Measurements from ENCODE around the gene HAND1.

HAND1 gene

DNA sequence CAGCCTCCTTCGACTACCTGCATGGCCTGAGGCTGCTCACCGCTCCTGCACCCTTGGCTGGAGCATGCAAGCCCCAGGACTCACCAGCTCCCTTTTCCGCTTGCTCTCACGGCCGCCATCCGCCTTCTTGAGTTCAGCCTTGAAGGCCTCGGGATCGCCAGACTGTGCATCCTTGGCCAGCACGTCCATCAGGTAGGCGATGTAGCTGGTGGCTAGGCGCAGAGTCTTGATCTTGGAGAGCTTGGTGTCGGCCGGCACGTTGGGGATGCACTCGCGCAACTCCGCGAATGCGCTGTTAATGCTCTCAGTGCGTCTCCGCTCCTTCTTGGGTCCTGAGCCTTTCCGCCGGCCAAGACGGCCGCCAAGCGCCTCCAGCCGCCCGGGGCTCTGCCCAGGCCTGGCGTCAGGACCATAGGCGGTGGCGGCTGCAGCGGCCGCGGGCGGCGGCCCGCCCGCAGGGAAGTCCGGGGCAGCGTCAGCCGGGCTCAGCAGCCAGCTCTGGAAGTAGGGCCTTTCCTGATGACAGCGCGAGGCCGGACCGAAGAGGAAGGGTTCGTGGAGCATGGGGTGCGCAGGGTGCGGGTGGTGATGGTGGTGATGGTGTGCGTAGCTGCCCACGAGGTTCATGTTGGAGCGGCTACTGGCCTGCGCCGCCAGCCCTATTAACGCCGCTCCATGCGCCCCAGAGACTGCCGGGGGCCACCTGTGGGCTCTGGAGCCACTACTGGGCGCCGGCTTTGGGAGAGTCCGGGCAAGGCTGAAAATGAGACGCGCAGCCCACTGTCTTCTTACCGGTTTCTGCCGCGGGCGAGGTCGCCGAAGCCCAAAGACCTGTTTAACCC, 424 bp downstream of the HAND1 start:
- DNase-seq = no peak

DNA sequence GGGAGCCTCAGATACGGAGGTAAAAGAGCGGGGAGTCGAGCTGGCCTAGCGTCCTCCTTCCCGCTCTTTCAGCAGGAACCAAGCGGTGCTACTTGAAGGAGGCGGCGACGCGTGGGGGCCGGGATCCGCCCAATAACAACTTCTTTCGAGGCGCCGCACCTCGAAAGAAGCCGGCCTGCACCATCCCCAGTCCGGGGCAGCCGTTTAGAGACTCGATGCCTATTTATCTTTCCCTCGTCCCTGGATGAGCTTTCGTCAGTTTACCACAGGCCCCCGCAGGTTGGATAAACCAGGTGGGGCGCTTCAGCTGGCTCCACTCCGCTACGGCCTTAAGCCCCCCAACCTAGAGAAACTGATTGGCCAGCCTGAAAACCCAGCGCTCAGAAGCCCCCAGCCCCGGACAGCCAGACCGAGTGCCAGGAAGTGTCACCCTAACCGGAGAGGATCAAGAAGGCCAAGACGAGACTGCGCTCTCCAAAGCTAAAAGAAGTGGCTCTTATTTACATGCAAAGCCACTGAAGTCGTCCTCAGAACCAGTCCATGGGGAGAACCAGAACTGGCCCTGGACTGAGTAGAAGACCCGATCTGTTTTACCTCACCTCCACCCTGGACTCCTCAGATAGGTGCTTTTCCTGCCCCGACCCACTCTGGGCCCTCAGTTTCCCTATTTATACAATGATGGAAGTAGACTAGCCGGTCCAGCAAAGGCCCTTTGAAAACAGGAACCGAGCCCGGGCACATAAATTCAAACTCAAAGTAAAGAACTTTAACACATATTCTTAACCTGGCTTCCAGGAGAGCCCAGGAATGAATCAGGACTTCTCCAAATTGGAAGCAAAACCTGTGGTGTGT, 1.4 kb downstream of the HAND1 start:
- no peak for DNase-seq

DNA sequence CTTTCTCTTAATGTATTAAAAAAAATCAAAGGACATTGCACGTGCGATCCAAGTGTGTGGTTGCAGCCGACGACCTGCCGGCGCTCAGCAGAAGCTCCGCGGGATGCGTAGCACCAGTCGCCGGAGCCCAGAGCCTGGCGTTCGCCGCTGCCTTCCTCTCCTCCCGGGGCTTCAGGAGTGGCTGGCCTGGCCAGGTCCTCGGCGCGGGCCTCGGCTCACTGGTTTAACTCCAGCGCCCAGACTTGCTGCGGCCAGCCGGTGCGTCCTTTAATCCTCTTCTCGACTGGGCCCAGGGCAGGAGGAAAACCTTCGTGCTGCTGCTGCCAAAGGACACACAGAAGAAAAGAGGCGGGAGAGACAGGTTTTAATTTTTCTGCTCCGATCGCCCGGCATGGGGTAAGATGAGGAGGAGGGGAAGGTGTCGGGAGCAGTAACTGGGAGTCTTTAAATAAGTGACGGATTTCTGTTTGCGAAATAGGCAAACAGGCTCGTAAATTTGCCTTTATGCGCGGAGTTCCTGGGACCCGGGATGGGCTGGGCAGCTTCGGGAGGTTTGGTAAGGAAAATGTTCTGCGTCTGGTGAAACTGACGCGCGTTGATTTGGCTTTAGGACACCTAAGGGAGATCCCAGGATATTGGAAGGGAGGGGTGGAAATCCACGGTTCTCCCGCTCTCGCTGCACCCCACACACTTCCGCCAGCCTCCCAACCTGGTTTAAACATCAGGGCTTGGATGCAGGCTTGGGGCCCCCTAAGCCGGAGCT, 2.3 kb downstream of the HAND1 start:
- DNase-seq = no peak

DNA sequence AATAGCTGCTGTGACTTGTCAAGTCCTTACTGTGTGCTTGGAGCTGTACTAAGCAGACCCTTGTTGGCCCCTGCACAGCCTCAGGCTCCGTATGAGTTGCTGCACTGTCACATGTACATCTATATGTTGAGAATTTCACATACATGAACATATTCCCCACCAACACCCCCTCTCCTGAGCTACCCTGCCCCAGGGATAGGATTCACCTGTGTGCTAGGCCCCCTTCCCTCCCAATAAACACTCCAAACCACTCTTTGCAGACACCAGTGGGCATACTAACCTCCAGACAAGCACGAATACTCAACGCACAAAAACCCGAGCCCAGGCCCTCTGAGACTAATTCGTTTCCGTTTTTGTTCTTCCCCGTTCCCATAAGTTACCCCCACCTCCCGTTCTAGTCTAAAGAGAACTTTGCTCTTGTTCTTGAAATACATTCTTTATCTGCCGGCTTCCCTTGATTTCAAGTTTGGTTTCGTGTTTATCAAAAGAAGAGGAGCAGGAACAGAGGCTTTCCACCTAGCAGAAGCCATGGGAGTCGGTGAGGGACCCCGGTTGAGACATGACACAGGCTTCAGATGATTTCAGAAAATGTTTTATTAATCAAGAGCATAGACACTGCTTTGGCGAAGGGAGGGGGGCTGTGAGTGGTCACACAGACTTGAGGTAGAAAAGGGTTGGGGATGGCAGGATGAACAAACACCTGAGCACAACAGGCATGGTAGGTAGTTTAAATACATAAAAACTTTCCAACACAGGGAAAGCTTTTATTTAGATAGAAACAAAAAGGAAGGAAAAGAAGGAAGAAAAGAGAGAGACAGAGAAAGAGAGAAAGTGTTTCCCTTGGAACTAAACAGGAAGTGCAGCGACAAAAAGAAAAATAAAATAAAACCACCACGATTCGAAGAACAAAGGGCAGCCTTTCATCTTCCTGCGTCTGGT, 3.4 kb downstream of the HAND1 start:
- DNase-seq = no peak

DNA sequence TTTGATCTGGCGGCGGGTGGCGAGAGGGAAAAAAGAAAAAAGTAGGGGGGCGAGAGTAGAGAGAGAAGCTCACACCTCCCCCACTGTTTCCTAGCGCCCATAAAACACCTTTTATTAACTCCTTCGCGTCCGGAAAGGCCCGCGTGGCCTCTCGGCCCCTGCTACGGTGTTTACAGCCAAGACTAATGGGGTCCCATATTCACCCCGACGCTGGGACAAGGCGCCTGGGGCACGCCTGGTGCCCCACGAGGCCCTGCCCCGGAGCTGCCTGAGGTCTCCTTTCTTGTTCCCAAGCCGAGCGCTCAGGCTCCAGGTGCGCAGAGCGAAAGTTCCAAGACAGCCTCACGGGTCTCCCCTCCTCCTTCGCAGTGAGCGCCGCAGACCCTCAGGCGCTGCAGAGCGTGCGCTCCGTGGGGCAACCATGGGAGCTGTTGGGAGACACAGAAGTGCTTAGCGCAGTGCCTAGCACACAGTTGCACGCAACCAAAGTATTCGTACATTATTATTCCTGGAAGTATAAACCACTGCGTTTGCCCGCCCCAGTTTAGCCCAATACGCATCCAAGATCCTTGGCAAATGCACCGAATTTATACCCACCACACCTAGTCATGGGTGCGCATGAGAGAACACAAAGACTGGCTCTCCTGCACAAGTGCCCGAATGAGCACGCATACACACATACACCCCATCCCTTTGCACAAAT, 4.3 kb downstream of the HAND1 start:
- no peak for DNase-seq

DNA sequence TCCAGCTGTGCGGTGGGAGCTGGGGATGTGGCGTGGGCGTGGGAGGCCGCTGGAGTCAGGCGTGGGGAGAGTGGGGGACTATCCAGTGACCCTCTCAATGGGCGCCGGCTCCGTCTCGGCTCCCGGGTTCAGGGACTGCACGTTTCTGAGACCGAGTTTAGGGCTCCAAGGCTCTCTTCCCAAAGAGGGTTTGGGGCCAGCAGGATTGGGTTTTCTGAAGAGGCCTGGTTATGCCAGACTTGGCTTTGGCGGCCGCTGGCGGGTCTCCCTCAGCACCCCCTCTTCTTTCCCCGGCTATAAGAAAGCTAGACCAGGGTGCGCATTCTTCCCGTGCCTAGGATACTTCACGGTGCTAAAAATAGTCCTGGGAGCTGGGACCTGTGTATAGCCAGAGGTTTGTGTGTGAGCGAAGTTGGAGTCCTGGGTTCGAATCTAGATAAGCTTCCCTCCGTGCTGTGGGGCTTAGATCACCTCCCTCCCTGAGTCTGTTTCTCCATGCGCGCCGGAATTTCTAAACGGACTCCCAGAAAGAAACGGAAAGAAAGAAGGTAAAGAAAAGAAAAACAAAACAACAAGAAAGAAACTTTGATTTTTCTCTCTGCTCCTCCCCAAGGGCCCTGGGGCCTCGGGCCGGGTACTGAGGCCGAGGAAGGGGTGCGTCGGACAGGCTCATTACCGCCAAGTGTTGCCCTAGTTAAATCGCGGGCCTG, 5.0 kb downstream of the HAND1 start:
- DNase-seq = no peak

DNA sequence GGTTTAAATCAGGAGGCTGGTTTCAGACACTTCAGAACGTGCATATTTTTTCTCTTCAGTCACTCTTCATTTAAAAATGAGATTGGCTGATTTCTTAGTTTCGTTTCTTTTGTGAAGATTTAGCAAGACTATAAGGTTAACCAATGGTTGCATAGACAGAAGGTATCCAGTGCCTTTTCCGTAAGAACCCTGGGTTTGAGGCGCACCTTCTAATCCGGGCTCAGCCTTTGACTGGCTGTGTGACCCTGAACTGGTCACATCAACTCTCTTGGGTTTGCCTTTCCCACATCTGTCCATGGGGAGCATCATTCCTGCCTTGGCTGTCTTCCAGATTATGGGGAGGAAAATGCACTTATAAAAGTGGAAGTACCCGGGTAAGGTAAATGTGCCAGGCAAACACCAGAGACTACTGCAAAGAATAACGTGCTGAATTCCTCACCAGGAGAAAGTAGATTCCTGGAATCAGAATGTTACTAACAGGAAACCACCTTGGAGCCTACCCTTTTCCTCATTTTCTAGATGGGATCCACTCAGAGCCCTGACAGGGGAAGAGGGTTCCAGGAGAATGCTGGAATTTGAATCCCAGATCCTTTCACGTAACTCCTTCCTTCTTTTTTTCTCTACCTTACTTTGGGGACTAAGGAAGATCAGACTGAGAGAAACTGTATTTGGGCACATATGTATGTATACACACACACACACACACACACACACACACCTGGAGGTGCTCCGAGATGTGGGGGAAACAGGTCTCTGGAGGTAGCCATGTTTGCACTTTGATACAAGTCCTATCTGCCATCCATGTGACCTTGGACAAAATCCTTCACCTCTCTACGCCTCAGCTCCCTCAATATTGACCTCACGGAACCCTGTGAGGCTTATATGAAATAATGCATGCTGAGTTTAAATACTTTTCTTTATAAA, 6.8 kb downstream of the HAND1 start:
- DNase-seq = no peak

DNA sequence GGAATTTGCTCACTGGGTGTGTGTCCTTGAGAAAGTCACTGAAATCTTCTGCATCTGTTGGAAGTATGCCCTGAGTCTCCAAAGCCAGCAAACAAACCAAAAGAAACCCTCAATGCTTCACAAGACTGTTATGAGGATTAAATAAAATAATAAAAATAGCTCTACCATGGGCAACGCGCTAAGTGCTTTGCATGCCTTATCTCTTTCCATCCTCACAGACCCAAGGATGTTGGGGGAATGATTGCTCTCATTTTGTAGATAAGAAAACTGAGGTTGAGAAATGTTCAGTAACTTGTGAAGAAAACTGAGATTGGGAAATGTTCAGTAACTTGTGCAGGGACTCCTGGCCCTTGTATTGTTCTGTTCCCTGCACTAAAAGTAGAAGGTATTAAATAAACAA, 7.9 kb downstream of the HAND1 start:
- DNase-seq = no peak

DNA sequence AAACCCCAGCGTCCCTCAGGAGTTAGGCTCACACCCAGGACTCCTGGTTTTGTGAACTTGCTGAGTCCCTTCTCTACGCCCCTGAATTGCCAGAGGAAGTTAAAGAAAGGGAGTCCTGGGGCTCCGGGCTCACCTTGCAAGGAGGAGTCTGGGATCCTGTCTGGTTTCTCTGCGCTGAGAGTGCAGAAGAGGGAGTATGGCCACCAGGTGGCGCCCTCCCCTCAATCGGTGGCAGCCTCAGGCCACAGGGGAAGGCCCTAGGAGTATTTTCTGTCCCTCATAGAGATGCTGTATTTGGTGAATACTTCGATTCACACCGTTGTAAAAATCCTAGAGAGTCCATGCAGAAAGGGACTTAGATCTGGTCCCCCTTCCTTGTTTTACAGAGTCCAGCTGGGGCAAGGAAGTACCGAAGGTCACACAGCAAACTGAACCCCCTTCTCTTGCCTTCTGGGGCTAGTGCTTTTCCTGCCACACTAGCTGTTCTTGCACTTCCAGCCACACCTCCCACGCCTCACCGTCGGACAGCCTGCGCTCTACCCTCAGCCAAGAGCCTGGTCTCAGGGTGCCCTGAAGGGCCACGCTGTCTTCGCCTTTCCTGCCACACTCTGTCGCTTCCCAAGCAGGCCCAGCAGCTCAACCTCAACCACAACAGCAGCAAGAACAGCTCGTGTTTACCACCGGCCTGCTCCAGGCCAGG, 10.2 kb downstream of the HAND1 start:
- no peak for DNase-seq

DNA sequence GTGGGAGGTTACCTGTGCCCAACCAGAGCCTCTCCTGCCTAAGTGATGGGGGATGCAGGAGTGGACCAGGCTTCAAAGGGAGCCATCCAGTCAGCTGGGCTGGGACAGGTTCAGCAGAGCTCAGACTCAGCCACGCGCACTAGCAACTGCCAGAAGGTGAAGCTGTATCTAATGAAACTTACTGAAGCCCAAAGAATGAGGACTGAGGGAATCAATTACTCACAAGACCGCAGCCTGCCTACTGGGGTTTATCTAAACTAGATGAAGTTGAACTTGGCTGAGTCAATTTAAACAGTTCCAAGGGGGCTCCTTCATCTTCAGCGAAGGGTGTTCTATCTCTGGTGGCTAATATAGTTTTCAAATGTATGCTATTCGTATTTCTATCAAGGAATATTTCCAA, 11.4 kb downstream of the HAND1 start:
- DNase-seq = no peak

DNA sequence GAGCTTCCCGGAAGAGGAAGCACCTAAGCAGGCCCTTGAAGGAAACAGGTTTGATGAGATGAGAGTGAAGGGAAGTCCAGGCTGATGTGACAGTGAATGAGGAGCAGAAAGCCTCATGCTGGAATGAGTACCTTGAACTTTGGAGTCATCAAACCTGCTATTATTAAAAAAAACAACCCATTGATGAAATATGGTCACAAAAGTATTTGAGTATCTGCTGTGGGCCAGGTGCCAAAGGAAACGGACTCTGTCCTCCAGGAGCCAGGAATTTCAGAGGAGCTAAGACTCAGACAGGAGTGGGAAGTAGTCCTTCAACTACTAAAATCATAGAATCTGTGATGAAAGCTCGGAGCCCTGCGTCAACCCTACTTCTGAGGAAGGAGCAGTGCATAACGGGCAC, 11.9 kb downstream of the HAND1 start:
- no peak for DNase-seq

DNA sequence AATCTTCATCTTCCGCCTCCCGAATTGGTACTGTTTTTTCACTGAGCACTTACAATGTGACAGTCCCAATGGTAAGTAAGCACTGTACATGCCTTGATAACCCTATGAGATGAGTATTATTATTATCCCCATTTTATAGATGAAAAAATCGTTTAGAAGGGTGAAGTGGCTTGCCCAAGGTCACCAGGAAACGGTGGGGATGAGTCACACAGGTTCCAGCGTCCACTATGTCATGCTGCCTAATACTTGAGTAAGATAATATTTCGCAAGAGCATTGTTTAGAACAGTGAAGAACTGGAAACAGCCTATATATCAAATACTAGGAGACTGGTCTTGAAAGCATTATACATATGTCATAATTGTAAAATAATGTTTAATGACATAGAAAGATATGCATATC, 12.9 kb downstream of the HAND1 start:
- DNase-seq = no peak

DNA sequence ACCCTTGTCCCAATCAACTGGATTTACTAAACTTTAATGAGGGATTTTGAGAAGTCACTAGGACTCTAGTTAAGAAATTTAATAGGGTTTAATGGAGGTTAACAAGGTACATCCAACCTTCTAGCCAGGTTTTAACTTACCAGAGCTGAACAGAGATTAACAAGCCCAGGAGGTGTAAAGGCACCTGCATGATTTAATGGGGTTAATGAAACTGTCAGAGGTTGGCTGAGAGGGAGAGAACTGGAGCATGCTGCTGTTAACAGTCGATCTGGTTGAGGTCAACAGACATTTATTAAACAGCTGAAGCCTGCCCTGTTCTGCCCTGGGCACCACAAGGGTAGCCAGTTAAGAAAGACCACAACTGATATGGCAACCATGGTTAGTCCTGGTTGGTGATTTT, 13.6 kb downstream of the HAND1 start:
- DNase-seq = no peak

DNA sequence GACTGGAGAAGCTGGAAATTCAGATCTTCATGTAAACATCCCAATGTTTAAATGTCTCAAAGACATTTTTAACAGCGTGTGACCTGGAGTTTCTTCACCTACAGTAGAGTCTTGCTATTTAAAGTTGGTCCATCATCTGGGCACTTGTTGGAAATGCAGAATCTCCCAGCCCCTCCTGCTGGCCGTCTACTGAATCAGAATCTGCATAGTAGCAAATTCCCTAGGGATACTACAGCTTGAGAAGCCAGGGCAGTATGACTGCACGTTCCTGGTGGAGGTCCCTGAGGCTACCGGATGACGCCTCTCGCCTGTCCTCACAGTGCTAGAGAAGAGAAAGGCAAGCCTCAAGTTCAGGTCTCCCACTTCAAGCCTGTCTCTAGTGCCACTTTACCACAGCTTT, 16.5 kb downstream of the HAND1 start:
- DNase-seq = no peak

DNA sequence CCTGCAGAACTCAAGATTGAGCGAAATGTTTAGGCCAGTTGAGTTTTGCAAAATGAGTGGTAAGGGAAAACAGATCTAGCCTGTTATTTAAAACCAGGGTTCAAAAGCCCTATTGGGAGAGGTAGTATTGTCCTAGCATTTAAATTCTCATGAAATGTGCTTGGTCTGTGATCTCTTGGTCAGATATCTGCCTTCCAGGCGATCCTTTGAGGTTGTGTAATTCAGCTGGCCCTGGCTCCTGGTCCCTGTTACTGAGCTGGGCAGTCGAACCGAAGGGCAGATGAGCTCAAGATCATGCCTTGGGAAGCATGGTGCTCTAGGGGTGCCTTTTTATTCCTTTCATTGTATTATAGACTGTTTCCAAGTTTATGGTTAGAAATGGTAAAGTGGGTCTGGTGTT, 17.9 kb downstream of the HAND1 start:
- DNase-seq = no peak

DNA sequence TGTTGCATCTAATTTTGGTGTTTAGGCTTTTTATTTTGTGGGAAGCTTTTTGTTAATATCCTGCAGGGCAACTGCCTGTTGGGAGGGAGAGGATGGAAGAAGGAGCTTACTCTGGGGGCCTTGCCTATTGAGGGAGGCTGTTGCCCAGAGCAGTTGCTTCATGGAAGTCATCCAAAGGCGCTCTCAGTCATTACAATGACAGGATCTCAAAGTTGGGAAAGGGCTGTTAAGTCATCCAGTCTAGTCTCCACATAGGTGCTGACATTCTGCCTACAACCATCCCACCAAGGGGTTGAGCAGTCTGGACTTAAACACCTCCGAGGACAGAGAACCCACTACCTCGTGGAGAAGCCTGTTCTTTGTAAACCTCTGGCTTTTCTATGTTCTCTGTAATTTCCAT, 19.0 kb downstream of the HAND1 start:
- DNase-seq = no peak

DNA sequence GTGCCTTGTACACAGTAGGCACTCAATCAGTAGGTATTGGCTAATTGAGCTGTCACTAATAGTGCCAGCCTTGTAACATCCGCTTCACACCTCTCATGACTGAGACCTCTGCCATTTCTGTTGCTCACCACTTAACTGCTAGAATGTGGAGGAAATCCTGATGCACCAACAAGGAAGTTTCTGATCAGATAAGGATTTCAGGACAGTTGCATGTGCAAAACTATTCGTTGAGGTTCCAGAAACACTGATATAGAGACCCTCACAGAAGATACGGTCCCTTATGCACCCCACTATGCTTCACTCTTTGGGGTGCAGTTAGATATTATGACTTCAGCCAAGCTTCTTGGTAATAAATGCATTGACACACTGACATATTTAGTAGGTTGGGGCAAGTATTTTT, 21.5 kb downstream of the HAND1 start:
- DNase-seq = peak; percentile 78

DNA sequence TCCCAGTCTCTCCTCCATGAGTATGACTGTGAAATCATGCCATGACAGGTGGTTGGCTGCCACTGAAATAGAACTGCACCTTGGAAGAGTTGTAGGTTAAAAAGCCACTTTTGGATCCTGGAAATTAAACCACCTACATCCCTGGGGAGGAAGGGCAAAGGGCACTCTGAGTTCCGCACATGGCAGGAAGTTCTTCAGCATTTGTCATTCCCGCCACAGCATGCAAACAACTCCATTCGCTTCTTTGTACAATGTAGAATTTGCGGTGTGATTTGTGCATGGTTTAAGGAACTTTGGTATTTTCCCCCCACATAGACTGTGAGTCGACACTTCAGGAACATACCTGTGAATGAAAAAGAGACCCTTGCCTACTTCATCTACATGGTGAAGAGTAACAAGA, 22.4 kb downstream of the HAND1 start:
- no peak for DNase-seq

DNA sequence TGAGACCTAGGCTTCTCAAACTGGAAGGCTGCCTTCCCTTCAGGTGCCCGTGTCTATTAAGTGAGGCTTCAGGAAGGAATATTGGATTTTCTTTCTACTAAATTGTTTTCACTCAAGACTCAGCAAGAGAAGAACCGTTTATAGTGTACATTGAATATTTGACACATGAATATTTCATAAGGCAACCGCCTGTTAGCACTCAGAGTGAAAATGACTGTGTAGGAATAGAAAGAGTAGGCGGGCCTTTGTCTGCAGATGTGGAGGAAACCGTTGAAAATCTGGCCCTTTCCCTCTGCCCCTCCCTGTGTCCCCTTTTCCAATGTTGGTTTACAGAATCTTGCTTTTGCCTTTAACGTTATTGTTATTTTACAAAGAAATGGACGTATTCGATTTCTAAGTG, 26.1 kb downstream of the HAND1 start:
- DNase-seq = no peak
